Right cardiac atrium (tissue), 5 donors: ENCODE measurements around the gene UBE2E2. TPM values are rescaled to one million over a fixed set of nuclear protein-coding genes. Genes with fewer than 3 reads are reported as not detected.

Source experiments
- ATAC-seq, 2 donors: fragments of 200-7000 bp; cut with Tn5 transposase; one replicate each; pipeline versions ENCODE4 v1.8.0 to v1.9.1; 2020; ENCODE audit warnings: moderate library complexity in 2 of 2, mild to moderate bottlenecking in 1 of 2
- DNase-seq, 3 donors: peaks; one replicate each; pipeline ENCODE4 v3.0.0-alpha.2; 2020
- H3K27ac ChIP-seq: one replicate; pipeline ENCODE4 v1.5.1; 2013; ENCODE audit warnings: mild to moderate bottlenecking, low read length, control low read depth, moderate library complexity
- H3K27me3 ChIP-seq: one replicate; pipeline ENCODE4 v1.6.1; 2013; ENCODE audit not compliant: control insufficient read depth, insufficient read depth
- H3K4me1 ChIP-seq: one replicate; pipeline ENCODE4 v1.6.1; 2013; ENCODE audit warnings: low read length; ENCODE audit not compliant: control insufficient read depth, insufficient read depth
- H3K4me3 ChIP-seq: one replicate; pipeline ENCODE4 v1.5.1; 2013; ENCODE audit warnings: low read length, control low read depth
- H3K9me3 ChIP-seq: one replicate; pipeline ENCODE4 v1.6.1; 2013; ENCODE audit warnings: low read length; ENCODE audit not compliant: control insufficient read depth
- WGBS: extraction: QIAGEN DNeasy Blood & Tissue Kit; methylation state at CpG from one replicate; pipeline ENCODE4 v1.1.7; 2013; 5-methylcytosine and 5-hydroxymethylcytosine counted together
- intact Hi-C, 4 donors: fragments of 100-400 bp; cut with DNase I; formaldehyde crosslinking; loops; one replicate each; pipeline versions ENCODE4 v1.11.0 to v1.14.0; 2022 to 2023
- polyA plus RNA-seq: library from polyadenylated mRNA; stranded (reverse); fragments of 200-250 nt; gene quantifications from one replicate; pipeline ENCODE4 v1.2.3, GENCODE V29; 2013
- total RNA-seq, 4 donors: library from RNA; stranded (reverse); fragmentation: NEBNext Ultra II Directional; extraction: Animal tissue kit (Norgen Biotek cat#: 25700); gene quantifications; one replicate each; pipeline ENCODE4 v1.2.1, GENCODE V29; 2021
- donor health status: healthy with polysubstance abuse.
- donor health status: DM: no; HTN: yes; CAD: no.
- donor health status: DM: no; HTN: no; CAD: no.
- donor health status: DM: no; HTN: yes; CAD: no; lungs with severe emphysema.
- donor health status: DM: yes; HTN: yes; CAD: no.

Gene UBE2E2
- total and polyA plus RNA-seq, 5 donors, result 32.3 to 49.2 (median 45.2) TPM

- DNase-seq, result no peak
- Histone ChIP-seq H3K9me3 (no peaks in the 10 kb centered on the region), H3K4me1 (no peaks in the 10 kb centered on the region), H3K27ac (no peak overlapping the region), H3K4me3 (no peak overlapping the region), H3K27me3 (no peaks in the 10 kb centered on the region)
- ATAC-seq, result no peak
- WGBS, result 99% methylated on average over 1 of the region's 1 CpG
- intact Hi-C loops, result no loop called here
These were observed 241.3 kb downstream of the UBE2E2 start for GRCh38 chr3:23444386-23444785.

- H3K27me3 ChIP-seq, result no peaks in the 10 kb centered on the region
- H3K4me1 ChIP-seq, result no peaks in the 10 kb centered on the region
- intact Hi-C loops, result no loop called here
- DNase-seq, result no peak
- H3K27ac ChIP-seq, result no peak overlapping the region
- H3K9me3 ChIP-seq, result no peaks in the 10 kb centered on the region
- ATAC-seq, result no peak
- no peak overlapping the region for H3K4me3 ChIP-seq
- whole genome bisulfite sequencing, result 91% methylated on average over 3 of the region's 3 CpGs
These were observed 243.2 kb downstream of the UBE2E2 start for GRCh38 chr3:23446301-23446700.

GRCh38 chr3:23448998-23449537 lies 245.9 kb downstream of the UBE2E2 start:
- WGBS, result 64% methylated on average over 2 of the region's 2 CpGs
- H3K27me3 ChIP-seq, result no peaks in the 10 kb centered on the region
- H3K9me3 ChIP-seq, result no peaks in the 10 kb centered on the region
- DNase-seq (no peak), ATAC-seq (peak in 1 of 2 donors; percentile 33)
- H3K27ac ChIP-seq, result no peak overlapping the region
- intact Hi-C loops, result no loop called here
- no peaks in the 10 kb centered on the region for H3K4me1 ChIP-seq
- H3K4me3 ChIP-seq, result no peak overlapping the region

- Histone ChIP-seq H3K9me3 (no peaks in the 10 kb centered on the region), H3K4me3 (no peak overlapping the region), H3K27me3 (no peaks in the 10 kb centered on the region), H3K4me1 (no peaks in the 10 kb centered on the region), H3K27ac (no peak overlapping the region)
- 60% methylated on average over 2 of the region's 2 CpGs for WGBS
- intact Hi-C loops, result loop anchor here in 1 of 4 donors (10.0 kb wide), 1 partner anchor 215 kb away; no protein-coding TSS in a partner anchor
- no peak for DNase-seq
- ATAC-seq, result peak in 1 of 2 donors; percentile 60
These were observed 246.9 kb downstream of the UBE2E2 start for GRCh38 chr3:23450051-23450450.

- no peak overlapping the region for H3K4me3 ChIP-seq
- H3K9me3 ChIP-seq, result no peaks in the 10 kb centered on the region
- ATAC-seq (no peak), DNase-seq (no peak)
- 95% methylated on average over 2 of the region's 2 CpGs for WGBS
- H3K27me3 ChIP-seq, result no peaks in the 10 kb centered on the region
- H3K27ac ChIP-seq, result no peak overlapping the region
- no peaks in the 10 kb centered on the region for H3K4me1 ChIP-seq
- intact Hi-C loops, result loop anchor here in 1 of 4 donors (10.0 kb wide), 1 partner anchor 216 kb away; no protein-coding TSS in a partner anchor
These were observed 247.7 kb downstream of the UBE2E2 start for GRCh38 chr3:23450806-23451205.

GRCh38 chr3:23452408-23452807 lies 249.3 kb downstream of the UBE2E2 start:
- DNase-seq (no peak), ATAC-seq (no peak)
- Histone ChIP-seq H3K4me3 (no peak overlapping the region), H3K27me3 (no peaks in the 10 kb centered on the region), H3K4me1 (no peaks in the 10 kb centered on the region), H3K9me3 (no peaks in the 10 kb centered on the region), H3K27ac (no peak overlapping the region)
- WGBS, result 96% methylated on average over 1 of the region's 1 CpG
- intact Hi-C loops, result loop anchor here in 1 of 4 donors (10.0 kb wide), 1 partner anchor 218 kb away; no protein-coding TSS in a partner anchor

DNA sequence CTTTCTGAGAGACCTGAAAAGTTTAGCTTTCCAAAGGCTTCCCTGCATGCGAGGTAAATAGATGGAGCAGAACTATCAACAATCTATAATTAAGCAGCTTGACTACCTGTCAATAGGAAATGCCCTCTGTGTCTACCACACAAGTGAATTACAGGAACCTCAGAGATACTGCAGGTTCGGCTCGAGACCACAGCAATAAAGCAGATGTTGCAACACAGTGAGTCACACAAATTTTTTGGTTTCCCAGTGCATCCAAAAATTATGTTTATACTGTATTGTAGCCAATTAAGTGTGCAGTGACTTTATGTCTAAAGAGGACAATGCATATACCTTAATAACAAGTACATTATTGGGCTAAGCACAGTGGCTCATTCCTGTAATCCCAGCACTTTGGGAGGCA lies 252.0 kb downstream of the UBE2E2 start:
- 53% methylated on average over 3 of the region's 3 CpGs for WGBS
- intact Hi-C loops, result loop anchor here in 1 of 4 donors (10.0 kb wide), 1 partner anchor 220 kb away; no protein-coding TSS in a partner anchor
- ATAC-seq (peak; percentile 58 to 67), DNase-seq (no peak)
- Histone ChIP-seq H3K4me1 (no peaks in the 10 kb centered on the region), H3K4me3 (no peak overlapping the region), H3K27ac (no peak overlapping the region), H3K27me3 (no peaks in the 10 kb centered on the region), H3K9me3 (no peaks in the 10 kb centered on the region)

DNA sequence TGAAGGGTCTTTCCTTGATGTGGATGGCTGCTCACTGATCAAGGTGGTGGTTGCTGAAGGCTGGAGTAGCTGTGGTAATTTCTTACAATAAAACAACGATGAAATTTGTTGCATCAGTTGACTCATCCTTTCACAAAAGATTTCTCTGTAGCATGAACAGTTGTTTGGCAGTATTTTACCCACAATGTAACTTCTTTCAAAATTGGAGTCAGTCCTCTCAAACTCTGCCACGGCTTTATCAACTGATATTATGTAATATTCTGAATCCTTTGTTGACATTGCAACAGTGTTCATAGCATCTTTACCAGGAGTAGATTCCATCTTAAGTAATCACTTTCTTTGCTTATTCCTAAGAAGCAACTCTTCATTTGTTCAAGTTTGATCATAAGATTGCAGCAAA lies 252.6 kb downstream of the UBE2E2 start:
- Histone ChIP-seq H3K4me3 (no peak overlapping the region), H3K27ac (no peak overlapping the region), H3K4me1 (no peaks in the 10 kb centered on the region), H3K9me3 (no peaks in the 10 kb centered on the region), H3K27me3 (no peaks in the 10 kb centered on the region)
- intact Hi-C loops, result loop anchor here in 1 of 4 donors (10.0 kb wide), 1 partner anchor 221 kb away; no protein-coding TSS in a partner anchor
- WGBS, result 65% methylated on average over 2 of the region's 2 CpGs
- ATAC-seq (peak; percentile 58 to 61), DNase-seq (no peak)

GRCh38 chr3:23457697-23458096 lies 254.6 kb downstream of the UBE2E2 start:
- no peak for ATAC-seq
- Histone ChIP-seq H3K9me3 (no peaks in the 10 kb centered on the region), H3K4me3 (no peak overlapping the region), H3K27ac (no peak overlapping the region), H3K4me1 (no peaks in the 10 kb centered on the region), H3K27me3 (no peaks in the 10 kb centered on the region)
- intact Hi-C loops, result loop anchor here in 1 of 4 donors (10.0 kb wide), 1 partner anchor 223 kb away; no protein-coding TSS in a partner anchor
- DNase-seq, result no peak
- WGBS, result 92% methylated on average over 2 of the region's 2 CpGs

DNA sequence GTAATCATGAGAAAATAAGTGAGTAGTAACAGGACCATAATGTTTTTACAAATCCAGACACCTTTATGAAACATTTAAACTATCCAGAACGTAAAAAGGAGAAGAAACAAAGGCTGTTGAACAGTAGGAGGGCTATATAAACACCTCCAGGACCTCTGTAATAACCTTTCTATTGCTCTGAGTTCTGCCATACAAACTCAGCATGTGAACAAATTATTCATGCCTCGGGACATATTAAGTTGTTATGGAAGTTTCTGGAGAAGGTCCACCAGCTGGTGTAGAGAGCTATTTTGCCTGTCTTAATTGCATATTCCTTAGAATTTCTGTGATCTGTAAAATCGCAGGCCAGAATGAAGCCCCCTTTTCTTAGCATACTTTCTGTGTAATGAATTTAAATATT lies 256.3 kb downstream of the UBE2E2 start:
- Histone ChIP-seq H3K9me3 (no peaks in the 10 kb centered on the region), H3K27me3 (no peaks in the 10 kb centered on the region), H3K4me1 (no peaks in the 10 kb centered on the region), H3K27ac (no peak overlapping the region), H3K4me3 (no peak overlapping the region)
- ATAC-seq, result no peak
- no peak for DNase-seq
- WGBS, result 74% methylated on average over 3 of the region's 3 CpGs
- intact Hi-C loops, result loop anchor here in 1 of 4 donors (10.0 kb wide), 1 partner anchor 225 kb away; no protein-coding TSS in a partner anchor

GRCh38 chr3:23459889-23460546 lies 256.9 kb downstream of the UBE2E2 start:
- 52% methylated on average over 4 of the region's 4 CpGs for WGBS
- intact Hi-C loops, result loop anchor here in 1 of 4 donors (10.0 kb wide), 1 partner anchor 225 kb away; no protein-coding TSS in a partner anchor
- Histone ChIP-seq H3K4me3 (no peak overlapping the region), H3K9me3 (no peaks in the 10 kb centered on the region), H3K4me1 (no peaks in the 10 kb centered on the region), H3K27me3 (no peaks in the 10 kb centered on the region), H3K27ac (no peak overlapping the region)
- DNase-seq (peak; percentile 20 to 55 (median 52)), ATAC-seq (peak; percentile 88 to 93)
